ENCODE data around the gene SIRPG.

- TF ChIP-seq CTCF (IDR thresholded peaks at IDR 0.05; ENCODE audit: insufficient read depth, low read length) (no peak), POLR2AphosphoS5 (IDR thresholded peaks at IDR 0.05; ENCODE audit: low read depth) (no peak)
Observed at GRCh38 chr20:1673424-1673823, 15.8 kb upstream of the SIRPG start.

All from HL-60 (cell line).